ENCODE data around the gene EIF3J.

- TF ChIP-seq TEAD1 (CRISPR knock-in tag; IDR thresholded peaks at IDR 0.05) = no peak
- no peak for TF ChIP-seq ZBTB21 (CRISPR knock-in tag; IDR thresholded peaks at IDR 0.05; ENCODE audit: borderline replicate concordance)
- TF ChIP-seq CTCF (IDR thresholded peaks at IDR 0.05) = no peak
- no peak for TF ChIP-seq NFATC4 (CRISPR knock-in tag; IDR thresholded peaks at IDR 0.05)
- TF ChIP-seq JUN (CRISPR knock-in tag; IDR thresholded peaks at IDR 0.05) = no peak
- no peak for TF ChIP-seq CREB1 (CRISPR knock-in tag; IDR thresholded peaks at IDR 0.05)
- TF ChIP-seq RORB (CRISPR knock-in tag; IDR thresholded peaks at IDR 0.05) = no peak
- no peak for TF ChIP-seq TEAD4 (CRISPR knock-in tag; IDR thresholded peaks at IDR 0.05)
- no peak for TF ChIP-seq CBFB (CRISPR knock-in tag; IDR thresholded peaks at IDR 0.05; ENCODE audit: low read depth)
- no peak for TF ChIP-seq ZNF317 (CRISPR knock-in tag; IDR thresholded peaks at IDR 0.05; ENCODE audit: borderline replicate concordance, low read depth)
- TF ChIP-seq ZNF263 (CRISPR knock-in tag; IDR thresholded peaks at IDR 0.05; ENCODE audit: low read depth) = no peak
- TF ChIP-seq IRF2 (CRISPR knock-in tag; IDR thresholded peaks at IDR 0.05; ENCODE audit: borderline replicate concordance, low read depth) = no peak
- no peak for TF ChIP-seq ESRRA (CRISPR knock-in tag; IDR thresholded peaks at IDR 0.05; ENCODE audit: borderline replicate concordance)
Observed at GRCh38 chr15:44492672-44493071, 44.3 kb upstream of the EIF3J start.

Measured in WTC11 (cell line).